CD4-positive, alpha-beta T cell (primary cell): ENCODE measurements around the gene SRPK1. TPM values are rescaled to one million over a fixed set of nuclear protein-coding genes. Genes with fewer than 3 reads are reported as not detected.
"Not testable (repeated sequence)": the region's sequence is repeated elsewhere in the genome, so short reads cannot be mapped to it uniquely, and the experiment has no call there.

Experiments
- ATAC-seq: fragments of 200-7000 bp; cut with Tn5 transposase; one replicate; pipeline ENCODE4 v1.10.0; 2022; ENCODE audit warnings: mild to moderate bottlenecking; ENCODE audit not compliant: poor library complexity
- CTCF ChIA-PET: fragments of 350-600 bp; sonication (Branson Sonifier 250); formaldehyde crosslinking; loops from one replicate; lab custom pipeline; 2021; ENCODE audit warnings: antibody characterized with exemption, inconsistent platforms; lab: Charles Lee
- POLR2A ChIA-PET: fragments of 350-600 bp; sonication (Branson Sonifier 250); formaldehyde crosslinking; loops from one replicate; lab custom pipeline; 2021; ENCODE audit warnings: antibody characterized with exemption, inconsistent platforms; lab: Charles Lee
- DNase-seq, 14 experiments: peaks; one replicate each; pipeline ENCODE4 v3.0.0-alpha.2; 2013 to 2020; ENCODE audit warnings: mixed read lengths in 2 of 14
- H3K27ac ChIP-seq, 2 donors: one replicate each; pipeline versions ENCODE4 v1.5.1 to v1.7.0; 2013; ENCODE audit warnings: low read length in 2 of 2, low read depth in 1 of 2, mild to moderate bottlenecking in 1 of 2
- H3K27me3 ChIP-seq, 2 experiments: 1 replicate in 1 of 2; 2 replicates in 1 of 2; pipeline versions ENCODE4 v1.6.1 to v1.7.0; 2013; ENCODE audit warnings: low read length in 2 of 2, control low read depth in 1 of 2, mild to moderate bottlenecking in 1 of 2, moderate library complexity in 1 of 2; ENCODE audit not compliant: insufficient read depth in 2 of 2, control insufficient read depth in 1 of 2
- H3K36me3 ChIP-seq: one replicate; pipeline ENCODE4 v1.6.1; 2013; ENCODE audit warnings: low read length, control low read depth; ENCODE audit not compliant: insufficient read depth
- H3K4me1 ChIP-seq: one replicate; pipeline ENCODE4 v1.6.1; 2013; ENCODE audit warnings: low read length, control low read depth; ENCODE audit not compliant: insufficient read depth
- H3K4me3 ChIP-seq: one replicate; pipeline ENCODE4 v1.5.1; 2013; ENCODE audit warnings: mild to moderate bottlenecking, low read length, moderate library complexity
- H3K9me3 ChIP-seq, 2 experiments: 1 replicate in 1 of 2; 2 replicates in 1 of 2; pipeline versions ENCODE4 v1.6.1 to v1.7.0; 2013; ENCODE audit warnings: low read length in 2 of 2, mild to moderate bottlenecking in 2 of 2, control low read depth in 1 of 2, moderate library complexity in 1 of 2; ENCODE audit not compliant: control insufficient read depth in 1 of 2, insufficient read depth in 1 of 2
- H3K27ac Mint-ChIP-seq: one replicate; pipeline ENCODE4 v1.8.0; 2020; ENCODE audit warnings: mixed read lengths
- H3K27me3 Mint-ChIP-seq: one replicate; pipeline ENCODE4 v1.8.0; 2021; ENCODE audit warnings: mixed read lengths
- H3K36me3 Mint-ChIP-seq: one replicate; pipeline ENCODE4 v1.8.0; 2021; ENCODE audit warnings: low read depth, mixed read lengths
- H3K4me1 Mint-ChIP-seq: one replicate; pipeline ENCODE4 v1.8.0; 2021; ENCODE audit warnings: low read depth, mixed read lengths
- H3K4me3 Mint-ChIP-seq: one replicate; pipeline ENCODE4 v1.8.0; 2020; ENCODE audit warnings: mild to moderate bottlenecking, mixed read lengths
- H3K9me3 Mint-ChIP-seq: one replicate; pipeline ENCODE4 v1.8.0; 2020; ENCODE audit warnings: mixed read lengths
- CTCF ChIP-seq: fragments of 200-600 bp; IDR thresholded peaks from one replicate; pipeline ENCODE4 v1.8.0; 2022; ENCODE audit warnings: antibody characterized with exemption, mild to moderate bottlenecking
- intact Hi-C, 2 experiments: fragments of 100-400 bp; cut with DNase I in 1 of 2; cut with micrococcal nuclease in 1 of 2; formaldehyde crosslinking; loops; one replicate each; pipeline versions ENCODE4 v1.15.1 to v1.9.0; 2023 to 2025; cut with DNase I, micrococcal nuclease
- total RNA-seq, 174 experiments: library from RNA in 2 of 174; stranded (reverse) in 2 of 174; gene quantifications; one replicate each; pipeline ENCODE4 v1.2.3 and lab custom pipeline; 2021 to 2026

SRPK1 gene
- total RNA-seq, 2 experiments from 2014 or later, result 23.0 to 29.1 TPM

- H3K27ac ChIP-seq, POLR2A ChIA-PET, H3K4me3 Mint-ChIP-seq, CTCF ChIA-PET, ATAC-seq, H3K27me3 Mint-ChIP-seq, H3K9me3 ChIP-seq, H3K4me1 ChIP-seq, H3K27ac Mint-ChIP-seq, intact Hi-C loops, H3K36me3 ChIP-seq, H3K27me3 ChIP-seq, DNase-seq, H3K9me3 Mint-ChIP-seq, H3K4me3 ChIP-seq, H3K36me3 Mint-ChIP-seq, H3K4me1 Mint-ChIP-seq: not testable (repeated sequence)
Observed at GRCh38 chr6:35939259-35939658, 18.4 kb upstream of the SRPK1 start.

- intact Hi-C loops, result no loop called here
- H3K4me3 ChIP-seq, result no peak overlapping the region
- TF ChIP-seq CTCF, result no peak
- no peak overlapping the region for H3K27ac Mint-ChIP-seq
- H3K4me3 Mint-ChIP-seq, result no peak overlapping the region
- H3K4me1 Mint-ChIP-seq, result no peaks in the 10 kb centered on the region
- H3K27me3 Mint-ChIP-seq, result no peaks in the 10 kb centered on the region
- ChIA-PET CTCF (no interaction called here), POLR2A (no interaction called here)
- no peaks in the 10 kb centered on the region for H3K9me3 ChIP-seq
- no peak for DNase-seq
- no peaks in the 10 kb centered on the region for H3K36me3 Mint-ChIP-seq
- H3K27me3 ChIP-seq, result no peaks in the 10 kb centered on the region
- H3K36me3 ChIP-seq, result no peaks in the 10 kb centered on the region
- no peak for ATAC-seq
- H3K27ac ChIP-seq, result no peak overlapping the region
- H3K9me3 Mint-ChIP-seq, result no peaks in the 10 kb centered on the region
- no peaks in the 10 kb centered on the region for H3K4me1 ChIP-seq
Observed at GRCh38 chr6:35936681-35937359, 15.9 kb upstream of the SRPK1 start.

- TF ChIP-seq CTCF, result no peak
- H3K9me3 Mint-ChIP-seq, result no peaks in the 10 kb centered on the region
- H3K4me3 Mint-ChIP-seq, result no peak overlapping the region
- no peak for DNase-seq
- no peaks in the 10 kb centered on the region for H3K4me1 ChIP-seq
- no peaks in the 10 kb centered on the region for H3K27me3 Mint-ChIP-seq
- no peaks in the 10 kb centered on the region for H3K9me3 ChIP-seq
- POLR2A ChIA-PET, result no interaction called here
- H3K4me1 Mint-ChIP-seq, result no peaks in the 10 kb centered on the region
- intact Hi-C loops, result no loop called here
- H3K27ac Mint-ChIP-seq, result no peak overlapping the region
- no peaks in the 10 kb centered on the region for H3K36me3 ChIP-seq
- CTCF ChIA-PET, result no interaction called here
- H3K27ac ChIP-seq, result no peak overlapping the region
- H3K36me3 Mint-ChIP-seq, result no peaks in the 10 kb centered on the region
- ATAC-seq, result no peak
- no peaks in the 10 kb centered on the region for H3K27me3 ChIP-seq
- no peak overlapping the region for H3K4me3 ChIP-seq
Observed at GRCh38 chr6:35935469-35935868, 14.6 kb upstream of the SRPK1 start.

- ATAC-seq, result no peak
- TF ChIP-seq CTCF, result no peak
- POLR2A ChIA-PET, result no interaction called here
Observed at GRCh38 chr6:35933844-35934243, 12.9 kb upstream of the SRPK1 start.

GRCh38 chr6:35931873-35932272 lies 11.0 kb upstream of the SRPK1 start:
- H3K27ac ChIP-seq, H3K27me3 Mint-ChIP-seq, H3K36me3 Mint-ChIP-seq, H3K9me3 Mint-ChIP-seq, H3K27me3 ChIP-seq, H3K36me3 ChIP-seq, ATAC-seq, DNase-seq, H3K4me3 ChIP-seq, intact Hi-C loops, H3K4me1 ChIP-seq, H3K4me1 Mint-ChIP-seq, H3K9me3 ChIP-seq: not testable (repeated sequence)
- Mint-ChIP-seq H3K27ac (peak overlapping the region; percentile 62), H3K4me3 (peak overlapping the region; percentile 74)
- ChIA-PET POLR2A (interaction anchor here (0.7 kb wide), 1 partner anchor 27 kb away, joined by 3 read pairs; no protein-coding TSS in a partner anchor), CTCF (interaction anchor here (0.6 kb wide), 1 partner anchor 211 kb away, joined by 3 read pairs; no protein-coding TSS in a partner anchor)

More at GRCh38 chr6:35933844-35934243, 12.9 kb upstream of the SRPK1 start:
- no peak overlapping the region for H3K27ac Mint-ChIP-seq
- H3K4me3 ChIP-seq, result no peak overlapping the region
- no peaks in the 10 kb centered on the region for H3K27me3 Mint-ChIP-seq
- no peaks in the 10 kb centered on the region for H3K27me3 ChIP-seq
- no peaks in the 10 kb centered on the region for H3K4me1 ChIP-seq
- H3K36me3 Mint-ChIP-seq, result no peaks in the 10 kb centered on the region
- H3K9me3 Mint-ChIP-seq, result no peaks in the 10 kb centered on the region
- intact Hi-C loops, result no loop called here
- no peaks in the 10 kb centered on the region for H3K9me3 ChIP-seq
- H3K4me3 Mint-ChIP-seq, result no peak overlapping the region
- DNase-seq, result no peak
- no peaks in the 10 kb centered on the region for H3K4me1 Mint-ChIP-seq
- CTCF ChIA-PET, result no interaction called here
- H3K27ac ChIP-seq, result no peak overlapping the region
- H3K36me3 ChIP-seq, result no peaks in the 10 kb centered on the region
